Measurements from ENCODE around the gene TSFM.

- TF ChIP-seq CTCF (IDR thresholded peaks at IDR 0.05) (no peak), POLR2A (IDR thresholded peaks at IDR 0.05) (no peak), POLR2AphosphoS5 (IDR thresholded peaks at IDR 0.05) (no peak)
Observed at GRCh38 chr12:57823131-57823907, 40.7 kb downstream of the TSFM start.

Data from suprapubic skin (tissue), 4 donors.